Coronary artery (tissue), 2 donors: Measurements from ENCODE around the gene SPOCD1.

Source experiments
- DNase-seq: peaks from one replicate; pipeline ENCODE4 v3.0.0-alpha.2; 2017; ENCODE audit warnings: low spot score
- H3K27ac ChIP-seq, 2 donors: fragments of 200-600 bp; sonication (generic); one replicate each; pipeline ENCODE4 v1.5.1; 2016 to 2019
- H3K4me3 ChIP-seq: fragments of 200-600 bp; sonication (generic); 2 replicates; pipeline ENCODE4 v1.5.1; 2016; ENCODE audit warnings: mild to moderate bottlenecking, moderate library complexity
- CTCF ChIP-seq: fragments of 200-600 bp; sonication (generic); IDR thresholded peaks from one replicate; pipeline ENCODE4 v1.5.1; 2019; ENCODE audit warnings: antibody characterized with exemption

SPOCD1 gene

GRCh38 chr1:31815752-31816500 is at the start of gene SPOCD1:
Gene SPOCD1 (minus strand): TSS chr1:31816022. CDS start chr1:31815333, 689 bp downstream.
- peak; percentile 27 for TF ChIP-seq CTCF
- no peak within 1 kb of the TSS for H3K27ac ChIP-seq
- DNase-seq = no peak
- peak within 1 kb of the TSS; percentile 12 for H3K4me3 ChIP-seq

GRCh38 chr1:31862071-31862470 is 46.2 kb upstream of the SPOCD1 start:
- Histone ChIP-seq H3K27ac (no peak overlapping the region), H3K4me3 (no peak overlapping the region)
- no peak for TF ChIP-seq CTCF
- DNase-seq = no peak

- no peak overlapping the region for H3K4me3 ChIP-seq
- no peak for DNase-seq
- TF ChIP-seq CTCF = no peak
- no peak overlapping the region for H3K27ac ChIP-seq
Observed at GRCh38 chr1:31861346-31861745, 45.5 kb upstream of the SPOCD1 start.

GRCh38 chr1:31860581-31860980 is 44.8 kb upstream of the SPOCD1 start:
- Histone ChIP-seq H3K4me3 (no peak overlapping the region), H3K27ac (no peak overlapping the region)
- DNase-seq = no peak
- no peak for TF ChIP-seq CTCF

GRCh38 chr1:31859719-31860118 is 43.9 kb upstream of the SPOCD1 start:
- no peak overlapping the region for H3K27ac ChIP-seq
- no peak for DNase-seq
- H3K4me3 ChIP-seq = no peak overlapping the region
- no peak for TF ChIP-seq CTCF

- Histone ChIP-seq H3K27ac (no peak overlapping the region), H3K4me3 (no peak overlapping the region)
- DNase-seq = no peak
- TF ChIP-seq CTCF = no peak
Observed at GRCh38 chr1:31859044-31859443, 43.2 kb upstream of the SPOCD1 start.

- Histone ChIP-seq H3K4me3 (no peak overlapping the region), H3K27ac (no peak overlapping the region)
- no peak for DNase-seq
- no peak for TF ChIP-seq CTCF
Observed at GRCh38 chr1:31857863-31858262, 42.0 kb upstream of the SPOCD1 start.
